ENCODE data around the gene PRKG1.

PRKG1 gene

DNA sequence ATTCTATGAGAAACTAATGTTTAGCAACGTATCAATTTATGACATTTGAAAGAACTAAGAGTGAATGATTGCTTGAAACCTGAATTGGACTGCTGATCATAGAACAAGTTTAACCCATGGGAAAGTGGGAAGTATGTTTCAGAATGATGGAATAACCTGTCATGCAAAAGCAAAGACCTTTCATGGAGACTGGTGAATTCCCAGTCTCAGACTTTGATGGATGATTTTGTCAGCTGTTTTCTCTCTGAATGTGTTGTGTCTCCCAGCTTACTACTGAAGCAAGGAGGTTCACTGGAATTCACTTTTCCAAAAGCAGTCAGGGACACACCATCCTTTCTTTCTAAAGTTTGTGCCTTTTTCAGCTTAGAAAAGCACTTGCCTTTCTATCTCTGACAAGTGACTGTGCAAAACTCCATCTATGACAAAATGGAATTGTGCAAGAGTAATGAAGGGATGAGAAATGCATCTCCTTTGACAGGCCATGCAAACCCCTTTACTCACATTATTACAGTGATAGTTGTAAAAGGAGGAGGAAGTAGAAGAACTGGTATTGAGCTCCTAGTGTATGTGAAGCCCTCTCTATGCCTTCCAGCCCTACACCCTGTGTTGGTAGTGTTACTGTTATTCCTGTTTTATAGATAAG lies 176.1 kb downstream of the PRKG1 start:
- H2BK12ac ChIP-seq (ENCODE audit: low read length): no peak overlapping the region

DNA sequence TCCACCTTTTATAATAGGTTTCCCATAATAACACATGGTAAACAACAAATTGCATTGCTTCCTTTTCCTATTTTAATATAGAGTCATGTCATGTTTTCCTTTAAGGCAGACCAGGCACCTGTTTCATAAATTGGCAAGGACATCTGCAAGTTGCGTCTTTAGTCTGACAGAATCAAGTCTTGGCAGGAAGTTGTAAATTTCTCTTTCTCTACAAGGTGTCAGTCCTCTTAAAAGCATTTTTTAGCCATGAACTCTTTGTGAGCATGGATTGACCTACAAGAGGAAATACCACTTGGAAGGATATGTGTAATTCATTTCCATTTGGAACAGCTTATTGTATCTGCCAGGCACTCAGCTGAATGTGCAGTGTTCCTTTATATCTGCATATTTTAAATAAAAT lies 176.8 kb downstream of the PRKG1 start:
- H4K12ac ChIP-seq (ENCODE audit: low read depth, low read length): no peak overlapping the region
- H3K4me1 ChIP-seq (ENCODE audit: control insufficient read depth in 1 of 2, insufficient read depth in 2 of 2, low read length in 2 of 2): no peaks in the 10 kb centered on the region
- H3K14ac ChIP-seq (ENCODE audit: low read length): no peak overlapping the region
- H3K9me3 ChIP-seq (ENCODE audit: insufficient read depth, low read depth, low read length): no peaks in the 10 kb centered on the region
- no peak for DNase-seq
- no peaks in the 10 kb centered on the region for H3K79me1 ChIP-seq (ENCODE audit: low read length)
- H3K4ac ChIP-seq (ENCODE audit: low read depth, low read length): no peak overlapping the region
- no peak overlapping the region for H3K18ac ChIP-seq (ENCODE audit: low read length)
- H3K23ac ChIP-seq (ENCODE audit: low read length): no peak overlapping the region
- no peak overlapping the region for H2BK5ac ChIP-seq (ENCODE audit: low read depth, low read length, poor library complexity)
- H3K4me3 ChIP-seq (ENCODE audit: low read depth, low read length): no peak overlapping the region
- no peak overlapping the region for H4K91ac ChIP-seq (ENCODE audit: low read depth, low read length)
- no peak overlapping the region for H2BK12ac ChIP-seq (ENCODE audit: low read length)
- H3K27ac ChIP-seq (ENCODE audit: low read depth, low read length): no peak overlapping the region
- no peaks in the 10 kb centered on the region for H3K36me3 ChIP-seq (ENCODE audit: control insufficient read depth in 1 of 2, insufficient read depth in 2 of 2, low read length in 2 of 2)
- no peak overlapping the region for H3K4me2 ChIP-seq (ENCODE audit: low read length)
- WGBS (ENCODE audit: extremely low coverage, insufficient coverage, insufficient read length): no CpG with 5 or more reads among the region's 1 CpG
- no peak overlapping the region for H4K8ac ChIP-seq (ENCODE audit: low read depth, low read length)
- H2BK120ac ChIP-seq (ENCODE audit: insufficient read depth, low read length, poor library complexity): no peak overlapping the region
- H2AK5ac ChIP-seq (ENCODE audit: low read length): no peak overlapping the region
- no peak overlapping the region for H2AFZ ChIP-seq (ENCODE audit: insufficient read depth, low read length, poor library complexity)
- H3K9ac ChIP-seq (ENCODE audit: low read length): no peak overlapping the region
- H3K79me2 ChIP-seq (ENCODE audit: control insufficient read depth, insufficient read depth, low read length, poor library complexity): no peaks in the 10 kb centered on the region
- H3K27me3 ChIP-seq (ENCODE audit: insufficient read depth, low read length): no peaks in the 10 kb centered on the region

More for the DNA sequence above, 176.1 kb downstream of the PRKG1 start:
- Histone ChIP-seq H3K27ac (ENCODE audit: low read depth, low read length) (no peak overlapping the region), H3K79me2 (ENCODE audit: control insufficient read depth, insufficient read depth, low read length, poor library complexity) (no peaks in the 10 kb centered on the region), H2BK5ac (ENCODE audit: low read depth, low read length, poor library complexity) (no peak overlapping the region), H3K14ac (ENCODE audit: low read length) (no peak overlapping the region), H3K4me3 (ENCODE audit: low read depth, low read length) (no peak overlapping the region), H3K4me2 (ENCODE audit: low read length) (no peak overlapping the region), H2AK5ac (ENCODE audit: low read length) (no peak overlapping the region), H3K27me3 (ENCODE audit: insufficient read depth, low read length) (no peaks in the 10 kb centered on the region), H3K4ac (ENCODE audit: low read depth, low read length) (no peak overlapping the region), H4K8ac (ENCODE audit: low read depth, low read length) (no peak overlapping the region), H3K9ac (ENCODE audit: low read length) (no peak overlapping the region), H3K4me1 (ENCODE audit: control insufficient read depth in 1 of 2, insufficient read depth in 2 of 2, low read length in 2 of 2) (no peaks in the 10 kb centered on the region), H3K9me3 (ENCODE audit: insufficient read depth, low read depth, low read length) (no peaks in the 10 kb centered on the region), H4K12ac (ENCODE audit: low read depth, low read length) (no peak overlapping the region), H3K18ac (ENCODE audit: low read length) (no peak overlapping the region), H3K36me3 (ENCODE audit: control insufficient read depth in 1 of 2, insufficient read depth in 2 of 2, low read length in 2 of 2) (no peaks in the 10 kb centered on the region), H2AFZ (ENCODE audit: insufficient read depth, low read length, poor library complexity) (no peak overlapping the region), H3K79me1 (ENCODE audit: low read length) (no peaks in the 10 kb centered on the region), H2BK120ac (ENCODE audit: insufficient read depth, low read length, poor library complexity) (no peak overlapping the region), H3K23ac (ENCODE audit: low read length) (no peak overlapping the region), H4K91ac (ENCODE audit: low read depth, low read length) (no peak overlapping the region)
- no CpG with 5 or more reads among the region's 1 CpG for WGBS (ENCODE audit: extremely low coverage, insufficient coverage, insufficient read length)
- DNase-seq: no peak

DNA sequence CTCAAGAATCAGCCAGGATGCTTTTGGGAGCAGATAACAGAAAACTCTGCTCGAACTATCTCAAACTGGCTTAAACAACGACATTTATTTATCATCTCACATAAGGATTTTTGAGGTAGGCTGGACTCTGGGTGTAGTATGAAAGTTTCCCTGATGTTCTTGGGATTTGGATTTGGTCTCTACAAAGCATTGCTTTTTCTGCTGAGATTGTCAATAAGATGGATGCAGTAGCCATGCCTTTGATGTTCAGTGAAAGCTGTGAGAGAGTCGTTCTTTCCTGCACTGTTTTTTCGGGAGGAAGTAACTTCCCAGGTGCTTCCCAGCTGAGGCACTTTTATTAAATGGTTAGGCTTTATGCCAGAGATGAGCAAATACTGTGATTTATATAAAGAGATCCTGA lies 181.1 kb downstream of the PRKG1 start:
- no peak overlapping the region for H3K9ac ChIP-seq (ENCODE audit: low read length)
- H3K4me1 ChIP-seq (ENCODE audit: control insufficient read depth in 1 of 2, insufficient read depth in 2 of 2, low read length in 2 of 2): no peaks in the 10 kb centered on the region
- H3K36me3 ChIP-seq (ENCODE audit: control insufficient read depth in 1 of 2, insufficient read depth in 2 of 2, low read length in 2 of 2): no peaks in the 10 kb centered on the region
- no peak overlapping the region for H2AFZ ChIP-seq (ENCODE audit: insufficient read depth, low read length, poor library complexity)
- H3K4me2 ChIP-seq (ENCODE audit: low read length): no peak overlapping the region
- no peak overlapping the region for H3K4ac ChIP-seq (ENCODE audit: low read depth, low read length)
- H3K18ac ChIP-seq (ENCODE audit: low read length): no peak overlapping the region
- no peaks in the 10 kb centered on the region for H3K27me3 ChIP-seq (ENCODE audit: insufficient read depth, low read length)
- no peaks in the 10 kb centered on the region for H3K79me2 ChIP-seq (ENCODE audit: control insufficient read depth, insufficient read depth, low read length, poor library complexity)
- DNase-seq: no peak
- H3K9me3 ChIP-seq (ENCODE audit: insufficient read depth, low read depth, low read length): no peaks in the 10 kb centered on the region
- H4K12ac ChIP-seq (ENCODE audit: low read depth, low read length): no peak overlapping the region
- no peak overlapping the region for H3K4me3 ChIP-seq (ENCODE audit: low read depth, low read length)
- no peak overlapping the region for H4K8ac ChIP-seq (ENCODE audit: low read depth, low read length)
- no peak overlapping the region for H2BK5ac ChIP-seq (ENCODE audit: low read depth, low read length, poor library complexity)
- no peak overlapping the region for H2AK5ac ChIP-seq (ENCODE audit: low read length)
- no CpG with 5 or more reads among the region's 4 CpGs for WGBS (ENCODE audit: extremely low coverage, insufficient coverage, insufficient read length)
- H3K23ac ChIP-seq (ENCODE audit: low read length): no peak overlapping the region
- no peak overlapping the region for H2BK12ac ChIP-seq (ENCODE audit: low read length)
- H3K14ac ChIP-seq (ENCODE audit: low read length): no peak overlapping the region
- no peak overlapping the region for H2BK120ac ChIP-seq (ENCODE audit: insufficient read depth, low read length, poor library complexity)
- no peaks in the 10 kb centered on the region for H3K79me1 ChIP-seq (ENCODE audit: low read length)
- H3K27ac ChIP-seq (ENCODE audit: low read depth, low read length): no peak overlapping the region
- no peak overlapping the region for H4K91ac ChIP-seq (ENCODE audit: low read depth, low read length)

DNA sequence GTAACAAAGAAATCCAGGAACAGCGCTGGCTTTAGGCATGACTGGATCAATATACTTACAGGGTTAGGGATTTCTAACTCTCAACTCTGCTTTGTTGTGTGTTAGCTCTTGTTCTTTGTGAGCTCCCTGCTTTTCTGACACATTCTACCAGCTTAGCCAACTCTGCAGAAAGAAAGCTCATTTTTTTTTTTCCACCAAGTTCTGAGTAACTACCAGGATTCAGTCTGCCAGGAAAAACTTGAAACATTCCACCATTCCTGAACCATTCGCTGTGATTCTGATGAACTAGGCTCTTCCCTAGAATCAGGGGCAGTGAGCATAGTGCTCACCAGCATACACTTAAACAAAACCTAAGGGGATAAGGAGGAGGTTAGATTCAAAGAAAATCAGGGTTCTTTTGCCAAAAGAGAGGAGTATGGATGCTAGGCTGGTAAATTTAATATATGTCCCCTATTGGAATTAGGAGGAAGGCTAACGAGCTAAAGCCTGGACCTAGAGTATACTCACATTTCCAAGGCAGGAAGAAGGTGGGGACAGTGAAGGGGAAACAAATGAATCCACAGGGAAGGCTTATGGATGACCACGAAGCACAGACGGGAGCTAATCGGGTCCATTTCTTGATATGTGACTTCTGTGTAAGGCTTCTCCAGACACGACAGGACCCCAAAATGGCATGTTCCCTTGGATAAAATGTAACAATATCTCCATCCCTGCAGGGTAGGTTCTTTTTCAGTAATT lies 183.4 kb downstream of the PRKG1 start:
- Histone ChIP-seq H2AK5ac (ENCODE audit: low read length) (no peak overlapping the region), H3K9ac (ENCODE audit: low read length) (no peak overlapping the region), H3K4me1 (ENCODE audit: control insufficient read depth in 1 of 2, insufficient read depth in 2 of 2, low read length in 2 of 2) (no peaks in the 10 kb centered on the region), H4K8ac (ENCODE audit: low read depth, low read length) (no peak overlapping the region), H2BK5ac (ENCODE audit: low read depth, low read length, poor library complexity) (no peak overlapping the region), H3K27me3 (ENCODE audit: insufficient read depth, low read length) (no peaks in the 10 kb centered on the region), H3K18ac (ENCODE audit: low read length) (no peak overlapping the region), H3K4ac (ENCODE audit: low read depth, low read length) (no peak overlapping the region), H2BK12ac (ENCODE audit: low read length) (no peak overlapping the region), H3K4me2 (ENCODE audit: low read length) (no peak overlapping the region), H3K27ac (ENCODE audit: low read depth, low read length) (no peak overlapping the region), H4K91ac (ENCODE audit: low read depth, low read length) (no peak overlapping the region), H2AFZ (ENCODE audit: insufficient read depth, low read length, poor library complexity) (no peak overlapping the region), H3K36me3 (ENCODE audit: control insufficient read depth in 1 of 2, insufficient read depth in 2 of 2, low read length in 2 of 2) (no peaks in the 10 kb centered on the region), H3K14ac (ENCODE audit: low read length) (no peak overlapping the region), H3K79me1 (ENCODE audit: low read length) (no peaks in the 10 kb centered on the region), H3K9me3 (ENCODE audit: insufficient read depth, low read depth, low read length) (no peaks in the 10 kb centered on the region), H3K79me2 (ENCODE audit: control insufficient read depth, insufficient read depth, low read length, poor library complexity) (no peaks in the 10 kb centered on the region), H4K12ac (ENCODE audit: low read depth, low read length) (no peak overlapping the region), H2BK120ac (ENCODE audit: insufficient read depth, low read length, poor library complexity) (no peak overlapping the region), H3K4me3 (ENCODE audit: low read depth, low read length) (no peak overlapping the region), H3K23ac (ENCODE audit: low read length) (no peak overlapping the region)
- DNase-seq: peak; percentile 12 to 53
- WGBS (ENCODE audit: extremely low coverage, insufficient coverage, insufficient read length): no CpG with 5 or more reads among the region's 7 CpGs

All from trophoblast cell (in vitro differentiated cells and primary cell).